ENCODE data around the gene DPPA2. TPM values are rescaled to one million over a fixed set of nuclear protein-coding genes. Genes with fewer than 3 reads are reported as not detected.

The DPPA2 gene
- total RNA-seq, 1 experiment from 2014 or later: not detected

DNA sequence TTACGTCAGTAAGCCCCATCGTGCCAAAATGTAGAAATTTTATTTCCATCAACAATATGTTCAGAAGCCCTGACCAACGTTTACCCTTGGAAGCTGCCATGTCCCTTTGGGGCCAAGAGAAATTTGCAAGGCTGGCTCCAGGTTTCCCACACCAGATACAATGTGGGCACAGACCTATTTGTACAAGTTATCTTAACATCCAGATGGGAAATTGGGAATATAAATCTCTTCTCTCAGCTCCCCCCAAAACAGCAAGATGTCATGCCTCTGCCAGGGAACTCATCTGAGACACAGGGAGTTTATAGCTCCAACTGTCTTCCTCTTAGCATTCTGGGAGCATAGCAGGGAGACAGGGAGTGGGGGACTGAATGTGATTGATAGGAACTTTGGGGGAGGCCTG lies 9.3 kb upstream of the DPPA2 start:
- H3K9me3 ChIP-seq (ENCODE audit: control insufficient read depth in 1 of 2, insufficient read depth in 1 of 2, low read depth in 1 of 2, low read length in 2 of 2): no peaks in the 10 kb centered on the region
- no peak for TF ChIP-seq SP1 (IDR thresholded peaks at IDR 0.05; ENCODE audit: low read depth)
- no peak for TF ChIP-seq SIN3A (IDR thresholded peaks at IDR 0.05; ENCODE audit: low read depth)
- TF ChIP-seq FOSL1 (IDR thresholded peaks at IDR 0.05; ENCODE audit: low read depth): no peak
- no peak for TF ChIP-seq ZFX (IDR thresholded peaks at IDR 0.05)
- no peak for TF ChIP-seq POLR2A (IDR thresholded peaks at IDR 0.05; ENCODE audit: borderline replicate concordance, extremely low read depth, insufficient read depth, insufficient read length)
- TF ChIP-seq YY1 (IDR thresholded peaks at IDR 0.05; ENCODE audit: extremely low read depth, insufficient replicate concordance, low read depth, low read length): no peak
- TF ChIP-seq ZNF274 (IDR thresholded peaks at IDR 0.05; ENCODE audit: low read depth, low read length): no peak
- TF ChIP-seq EZH2phosphoT487 (IDR thresholded peaks at IDR 0.05; ENCODE audit: borderline replicate concordance): no peak
- no peak for TF ChIP-seq ELF1 (IDR thresholded peaks at IDR 0.05; ENCODE audit: borderline replicate concordance, low read depth)
- TF ChIP-seq, protein P1, sequence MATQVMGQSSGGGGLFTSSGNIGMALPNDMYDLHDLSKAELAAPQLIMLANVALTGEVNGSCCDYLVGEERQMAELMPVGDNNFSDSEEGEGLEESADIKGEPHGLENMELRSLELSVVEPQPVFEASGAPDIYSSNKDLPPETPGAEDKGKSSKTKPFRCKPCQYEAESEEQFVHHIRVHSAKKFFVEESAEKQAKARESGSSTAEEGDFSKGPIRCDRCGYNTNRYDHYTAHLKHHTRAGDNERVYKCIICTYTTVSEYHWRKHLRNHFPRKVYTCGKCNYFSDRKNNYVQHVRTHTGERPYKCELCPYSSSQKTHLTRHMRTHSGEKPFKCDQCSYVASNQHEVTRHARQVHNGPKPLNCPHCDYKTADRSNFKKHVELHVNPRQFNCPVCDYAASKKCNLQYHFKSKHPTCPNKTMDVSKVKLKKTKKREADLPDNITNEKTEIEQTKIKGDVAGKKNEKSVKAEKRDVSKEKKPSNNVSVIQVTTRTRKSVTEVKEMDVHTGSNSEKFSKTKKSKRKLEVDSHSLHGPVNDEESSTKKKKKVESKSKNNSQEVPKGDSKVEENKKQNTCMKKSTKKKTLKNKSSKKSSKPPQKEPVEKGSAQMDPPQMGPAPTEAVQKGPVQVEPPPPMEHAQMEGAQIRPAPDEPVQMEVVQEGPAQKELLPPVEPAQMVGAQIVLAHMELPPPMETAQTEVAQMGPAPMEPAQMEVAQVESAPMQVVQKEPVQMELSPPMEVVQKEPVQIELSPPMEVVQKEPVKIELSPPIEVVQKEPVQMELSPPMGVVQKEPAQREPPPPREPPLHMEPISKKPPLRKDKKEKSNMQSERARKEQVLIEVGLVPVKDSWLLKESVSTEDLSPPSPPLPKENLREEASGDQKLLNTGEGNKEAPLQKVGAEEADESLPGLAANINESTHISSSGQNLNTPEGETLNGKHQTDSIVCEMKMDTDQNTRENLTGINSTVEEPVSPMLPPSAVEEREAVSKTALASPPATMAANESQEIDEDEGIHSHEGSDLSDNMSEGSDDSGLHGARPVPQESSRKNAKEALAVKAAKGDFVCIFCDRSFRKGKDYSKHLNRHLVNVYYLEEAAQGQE (IDR thresholded peaks at IDR 0.05; ENCODE audit: low read depth): no peak
- TF ChIP-seq JUND (IDR thresholded peaks at IDR 0.05): no peak
- TF ChIP-seq EZH2 (IDR thresholded peaks at IDR 0.05): no peak
- TF ChIP-seq, protein P2, sequence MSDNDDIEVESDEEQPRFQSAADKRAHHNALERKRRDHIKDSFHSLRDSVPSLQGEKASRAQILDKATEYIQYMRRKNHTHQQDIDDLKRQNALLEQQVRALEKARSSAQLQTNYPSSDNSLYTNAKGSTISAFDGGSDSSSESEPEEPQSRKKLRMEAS (IDR thresholded peaks at IDR 0.05): no peak
- no peak for TF ChIP-seq TCF7L2 (IDR thresholded peaks at IDR 0.05; ENCODE audit: borderline replicate concordance, extremely low read depth, insufficient read depth, insufficient read length)
- TF ChIP-seq, protein P3, sequence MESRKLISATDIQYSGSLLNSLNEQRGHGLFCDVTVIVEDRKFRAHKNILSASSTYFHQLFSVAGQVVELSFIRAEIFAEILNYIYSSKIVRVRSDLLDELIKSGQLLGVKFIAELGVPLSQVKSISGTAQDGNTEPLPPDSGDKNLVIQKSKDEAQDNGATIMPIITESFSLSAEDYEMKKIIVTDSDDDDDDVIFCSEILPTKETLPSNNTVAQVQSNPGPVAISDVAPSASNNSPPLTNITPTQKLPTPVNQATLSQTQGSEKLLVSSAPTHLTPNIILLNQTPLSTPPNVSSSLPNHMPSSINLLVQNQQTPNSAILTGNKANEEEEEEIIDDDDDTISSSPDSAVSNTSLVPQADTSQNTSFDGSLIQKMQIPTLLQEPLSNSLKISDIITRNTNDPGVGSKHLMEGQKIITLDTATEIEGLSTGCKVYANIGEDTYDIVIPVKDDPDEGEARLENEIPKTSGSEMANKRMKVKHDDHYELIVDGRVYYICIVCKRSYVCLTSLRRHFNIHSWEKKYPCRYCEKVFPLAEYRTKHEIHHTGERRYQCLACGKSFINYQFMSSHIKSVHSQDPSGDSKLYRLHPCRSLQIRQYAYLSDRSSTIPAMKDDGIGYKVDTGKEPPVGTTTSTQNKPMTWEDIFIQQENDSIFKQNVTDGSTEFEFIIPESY (IDR thresholded peaks at IDR 0.05; ENCODE audit: extremely low read depth, insufficient replicate concordance, low read length): no peak
- no peak overlapping the region for H3K4me3 ChIP-seq (replicated peaks in 1 of 2; ENCODE audit: low read depth in 1 of 2, low read length in 2 of 2)
- no peak overlapping the region for H3K27ac ChIP-seq (ENCODE audit: low read depth, low read length)
- CTCF ChIA-PET: no interaction called here
- H2AFZ ChIP-seq (ENCODE audit: low read depth, low read length, poor library complexity, severe bottlenecking): no peak overlapping the region
- H3K36me3 ChIP-seq (ENCODE audit: control insufficient read depth in 1 of 2, insufficient read depth in 2 of 2, low read length in 2 of 2): no peaks in the 10 kb centered on the region
- POLR2A ChIA-PET: no interaction called here
- no TSS peak for BruUV-seq (replicated peaks)
- no peak for DNase-seq (ENCODE audit: low read depth, low spot score)
- H3K9me2 ChIP-seq (ENCODE audit: insufficient read depth): no peaks in the 10 kb centered on the region
- no peak for ATAC-seq
- no peaks in the 10 kb centered on the region for H3K79me2 ChIP-seq (ENCODE audit: insufficient read depth, low read length)
- H3K4me2 ChIP-seq (ENCODE audit: low read length): no peak overlapping the region
- H3K4me1 ChIP-seq (ENCODE audit: control insufficient read depth in 1 of 2, insufficient read depth in 2 of 2, low read length in 2 of 2): no peaks in the 10 kb centered on the region; a peak in 1 of 4 replicates
- intact Hi-C loops (cut with micrococcal nuclease): loop anchor here (2.0 kb wide), 1 partner anchor 41 kb away; no protein-coding TSS in a partner anchor
- no peak overlapping the region for H3K9ac ChIP-seq (ENCODE audit: low read length)
- RAD21 ChIA-PET (ENCODE audit: low non-redundant PET in 1 of 2, low total read pairs in 2 of 2, uncharacterized antibody in 2 of 2, unreplicated experiment in 2 of 2): no interaction called here
- H4K20me1 ChIP-seq (ENCODE audit: insufficient read depth): no peaks in the 10 kb centered on the region
- H3K27me3 ChIP-seq (ENCODE audit: insufficient read depth, low read length): no peaks in the 10 kb centered on the region

Measured in HCT116 (cell line).